A549 (cell line): ENCODE results near the gene CREB5. TPM values are rescaled to one million over a fixed set of nuclear protein-coding genes. Genes with fewer than 3 reads are reported as not detected.

Experiments
- ATAC-seq, 2 experiments: fragments of 200-7000 bp in 1 of 2; fragments of >200 bp in 1 of 2; cut with Nextera tagmentation in 1 of 2; cut with Tn5 transposase in 1 of 2; 3 replicates each; pipeline versions ENCODE4 v1.8.0 to v1.9.1; 2018 to 2020; ENCODE audit warnings: mild to moderate bottlenecking in 1 of 2, moderate library complexity in 1 of 2
- CTCF ChIA-PET: fragments of 300-600 bp; sonication (Branson Sonifier 250); formaldehyde crosslinking; extraction: SDS; loops from one replicate; lab custom pipeline; 2021; ENCODE audit warnings: antibody characterized with exemption, inconsistent platforms; lab: Yijun Ruan, JAX
- POLR2A ChIA-PET: fragments of 350-600 bp; formaldehyde crosslinking; extraction: SDS; loops from one replicate; lab custom pipeline; 2021; ENCODE audit warnings: antibody characterized with exemption, inconsistent platforms; lab: Yijun Ruan, JAX
- DNase-seq, 2 experiments: peaks; one replicate each; pipeline versions ENCODE4 v3.0.0 to v3.0.0-alpha.2; 2011 to 2016; ENCODE audit warnings: low read depth in 1 of 2, low spot score in 1 of 2
- FAIRE-seq: peaks from 2 replicates; lab custom pipeline; 2011; peaks lifted over from hg19 to GRCh38; lab: Jason Lieb, UNC
- H3K27ac ChIP-seq, 2 experiments: fragments of >200 bp; sonication (Bioruptor Twin); formaldehyde crosslinking; 3 replicates each; pipeline ENCODE4 v1.5.1; 2016 to 2017
- H3K4me1 ChIP-seq: fragments of >200 bp; sonication (Bioruptor Twin); formaldehyde crosslinking; 3 replicates; pipeline ENCODE4 v1.6.1; 2016
- H3K4me2 ChIP-seq: fragments of >200 bp; sonication (Bioruptor Twin); formaldehyde crosslinking; 3 replicates; pipeline ENCODE4 v1.6.1; 2016
- H3K4me3 ChIP-seq: fragments of >200 bp; sonication (Bioruptor Twin); formaldehyde crosslinking; 3 replicates; pipeline ENCODE4 v1.5.1; 2016
- H3K9me3 ChIP-seq: fragments of >200 bp; sonication (Bioruptor Twin); formaldehyde crosslinking; 3 replicates; pipeline ENCODE4 v1.6.1; 2016
- BHLHE40 ChIP-seq: IDR thresholded peaks from 2 replicates; pipeline ENCODE4 v1.6.1; 2012; ENCODE audit warnings: low read depth, low read length, inconsistent platforms
- CEBPB ChIP-seq, 2 experiments: fragments of >200 bp in 1 of 2; sonication (Bioruptor Twin) in 1 of 2; formaldehyde crosslinking in 1 of 2; IDR thresholded peaks; 2 replicates each; pipeline ENCODE4 v1.6.1; 2012 to 2016
- EHF ChIP-seq: fragments of 250-450 bp; sonication (Bioruptor Pico); IDR thresholded peaks from 2 replicates; pipeline ENCODE4 v1.5.0; 2020; ENCODE audit warnings: mild to moderate bottlenecking
- FOSL2 ChIP-seq, 2 experiments: fragments of 450-650 bp in 1 of 2; fragments of >200 bp in 1 of 2; sonication (Bioruptor Twin) in 1 of 2; formaldehyde crosslinking; IDR thresholded peaks; 2 replicates each; pipeline versions ENCODE4 v1.5.0 to v1.6.1; 2016 to 2020; ENCODE audit warnings: mild to moderate bottlenecking in 1 of 2, moderate library complexity in 1 of 2
- HOXA7 ChIP-seq: fragments of 250-450 bp; sonication (Bioruptor Pico); IDR thresholded peaks from 2 replicates; pipeline ENCODE4 v1.5.0; 2020; ENCODE audit warnings: mild to moderate bottlenecking, moderate library complexity
- HOXB5 ChIP-seq: fragments of 250-450 bp; sonication (Bioruptor Pico); IDR thresholded peaks from 2 replicates; pipeline ENCODE4 v1.5.0; 2020; ENCODE audit warnings: mild to moderate bottlenecking, moderate library complexity
- KDM5A ChIP-seq: fragments of 200-600 bp; sonication (generic); IDR thresholded peaks from 2 replicates; pipeline ENCODE4 v1.6.1; 2016; ENCODE audit warnings: antibody characterized with exemption, mild to moderate bottlenecking
- MYC ChIP-seq: IDR thresholded peaks from 2 replicates; pipeline ENCODE4 v1.6.1; 2012; ENCODE audit warnings: mild to moderate bottlenecking, inconsistent platforms, low read length, improper control_type of control experiment, borderline replicate concordance
- NPAS2 ChIP-seq: fragments of 250-450 bp; sonication (Bioruptor Pico); IDR thresholded peaks from 2 replicates; pipeline ENCODE4 v1.8.0; 2022; ENCODE audit warnings: mild to moderate bottlenecking, moderate library complexity, borderline replicate concordance
- PHF8 ChIP-seq: fragments of 200-600 bp; sonication (generic); IDR thresholded peaks from 2 replicates; pipeline ENCODE4 v1.6.1; 2016; ENCODE audit warnings: low read depth, mild to moderate bottlenecking, antibody characterized with exemption, moderate library complexity, borderline replicate concordance
- RAD21 ChIP-seq, 2 experiments: fragments of >200 bp in 1 of 2; sonication (Bioruptor Twin) in 1 of 2; formaldehyde crosslinking in 1 of 2; IDR thresholded peaks in 1 of 2; conservative IDR thresholded peaks in 1 of 2; 2 replicates in 1 of 2; 3 replicates in 1 of 2; pipeline ENCODE4 v1.6.1; 2012 to 2018; ENCODE audit warnings: inconsistent platforms in 1 of 2
- RCOR1 ChIP-seq: fragments of 150-350 bp; IDR thresholded peaks from 2 replicates; pipeline ENCODE4 v1.6.1; 2014; ENCODE audit warnings: antibody characterized with exemption, low read length, low read depth
- RFX5 ChIP-seq: fragments of 450-650 bp; IDR thresholded peaks from 2 replicates; pipeline ENCODE4 v1.7.1; 2014; ENCODE audit warnings: antibody characterized with exemption, mild to moderate bottlenecking, moderate library complexity
- ZNF302 ChIP-seq: fragments of 250-450 bp; sonication (Bioruptor Pico); IDR thresholded peaks from 2 replicates; pipeline ENCODE4 v1.9.0; 2021; ENCODE audit warnings: inconsistent platforms, mild to moderate bottlenecking, moderate library complexity
- ZSCAN20 ChIP-seq: fragments of 250-450 bp; sonication (Bioruptor Pico); IDR thresholded peaks from 2 replicates; pipeline ENCODE4 v1.8.0; 2022; ENCODE audit warnings: mild to moderate bottlenecking, moderate library complexity
- WGBS: methylation state at CpG from one replicate; pipeline ENCODE4 v1.1.6; 2017; ENCODE audit errors: missing lambda C conversion rate; 5-methylcytosine and 5-hydroxymethylcytosine counted together
- polyA plus RNA-seq, 4 experiments: library from polyadenylated mRNA; depleted of rRNA in 3 of 4; stranded (reverse); fragments of >200 nt; fragmentation: RNase III in 1 of 4; extraction: RNeasy Plus Mini Kit Qiagen cat#74134 plus additional on column Dnase treatment in 1 of 4; gene quantifications; 2 replicates in 3 of 4; 3 replicates in 1 of 4; pipeline ENCODE4 v1.2.3, GENCODE V29; 2011 to 2017
- TF ChIP-seq, protein P1 (sequence below): fragments of 200-600 bp; sonication (generic); IDR thresholded peaks from 2 replicates; pipeline ENCODE4 v1.6.1; 2016; ENCODE audit warnings: antibody characterized with exemption, mild to moderate bottlenecking, moderate library complexity
- TF ChIP-seq, protein P2 (sequence below): fragments of 250-450 bp; sonication (Bioruptor Pico); IDR thresholded peaks from 2 replicates; pipeline ENCODE4 v1.5.0; 2020; ENCODE audit warnings: low read depth, mild to moderate bottlenecking, moderate library complexity

CREB5 gene
- polyA plus RNA-seq, 2 of the 4 experiments (the other 2 are of a cell fraction) = 0.61 to 1.5 TPM

DNA sequence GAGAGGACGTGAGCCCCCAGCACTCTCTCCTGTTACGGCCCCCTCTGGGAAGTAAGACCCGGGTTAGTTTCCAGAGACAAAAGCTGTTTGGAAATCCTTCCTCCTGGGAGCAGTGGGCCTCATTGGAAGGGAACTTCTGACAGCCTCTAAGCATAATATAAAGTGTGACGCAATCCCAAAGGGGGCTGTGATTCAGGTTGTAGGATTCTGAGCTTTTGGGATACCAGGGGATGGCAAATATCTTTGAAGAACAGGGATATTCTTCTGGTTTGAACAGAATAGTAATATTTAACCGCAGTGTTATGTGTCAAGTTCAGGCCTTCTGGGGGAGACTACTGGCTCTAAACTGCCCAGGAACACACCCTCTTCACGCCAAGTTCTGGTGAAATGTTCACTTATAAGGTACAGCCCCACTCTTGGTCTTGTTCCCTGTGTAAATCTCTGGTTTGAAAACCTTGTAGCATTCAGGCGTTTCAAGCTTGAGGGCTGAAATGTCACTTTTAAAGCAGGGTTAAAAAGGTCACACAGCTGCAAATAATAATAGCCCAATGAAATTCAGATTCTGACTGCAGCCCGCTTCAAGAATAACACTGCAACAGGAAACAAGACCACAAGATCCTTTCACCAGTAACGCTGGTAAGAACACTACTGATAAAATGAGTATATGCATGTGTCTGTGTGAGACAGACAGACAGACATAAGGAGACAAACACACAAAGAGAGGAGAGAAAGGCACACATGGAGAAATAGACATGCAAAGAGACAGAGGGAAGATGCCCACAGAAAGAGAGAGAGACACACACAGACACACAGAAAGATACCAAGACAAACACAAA lies 69.0 kb downstream of the CREB5 start:
- Histone ChIP-seq H3K27ac (no peak overlapping the region), H3K4me1 (no peaks in the 10 kb centered on the region), H3K9me3 (no peaks in the 10 kb centered on the region), H3K4me3 (no peak overlapping the region), H3K4me2 (no peak overlapping the region)
- DNase-seq = no peak
- FAIRE-seq = no peak
- ChIA-PET CTCF (interaction anchor here (1.1 to 1.6 kb wide), 2 partner anchors 9 to 35 kb away, joined by 3 to 4 read pairs; no protein-coding TSS in a partner anchor), POLR2A (no interaction called here)
- no peak for ATAC-seq
- WGBS = 40% methylated on average over 9 of the region's 9 CpGs
- TF ChIP-seq BHLHE40 = no peak
- 0 out of 4 replicates have a peak, but pooled peaks of 1 of the 2 experiments have one; percentile 14 for TF ChIP-seq CEBPB (IDR thresholded peaks at IDR 0.05)

DNA sequence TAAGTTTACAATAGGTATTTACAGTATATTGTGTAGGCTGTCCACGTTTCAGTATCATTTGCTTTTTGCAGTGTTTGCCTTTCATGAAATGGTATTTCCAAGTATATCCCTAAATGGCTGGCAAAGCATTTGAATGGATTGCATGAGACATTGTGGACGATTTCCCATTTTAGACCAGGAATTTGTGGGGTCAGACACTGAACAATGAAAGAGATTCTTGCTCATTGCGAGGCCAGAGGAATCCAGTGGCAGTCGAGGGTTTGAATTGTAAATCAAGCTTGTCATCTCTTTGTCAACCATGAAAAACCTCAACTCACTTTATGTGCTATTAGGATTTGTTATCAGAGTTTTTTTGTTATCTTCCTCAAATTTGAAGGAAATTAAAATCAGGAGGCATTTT lies 70.8 kb downstream of the CREB5 start:
- Histone ChIP-seq H3K4me3 (no peak overlapping the region), H3K9me3 (no peaks in the 10 kb centered on the region), H3K27ac (no peak overlapping the region), H3K4me2 (no peak overlapping the region), H3K4me1 (no peaks in the 10 kb centered on the region)
- TF ChIP-seq, protein P1, sequence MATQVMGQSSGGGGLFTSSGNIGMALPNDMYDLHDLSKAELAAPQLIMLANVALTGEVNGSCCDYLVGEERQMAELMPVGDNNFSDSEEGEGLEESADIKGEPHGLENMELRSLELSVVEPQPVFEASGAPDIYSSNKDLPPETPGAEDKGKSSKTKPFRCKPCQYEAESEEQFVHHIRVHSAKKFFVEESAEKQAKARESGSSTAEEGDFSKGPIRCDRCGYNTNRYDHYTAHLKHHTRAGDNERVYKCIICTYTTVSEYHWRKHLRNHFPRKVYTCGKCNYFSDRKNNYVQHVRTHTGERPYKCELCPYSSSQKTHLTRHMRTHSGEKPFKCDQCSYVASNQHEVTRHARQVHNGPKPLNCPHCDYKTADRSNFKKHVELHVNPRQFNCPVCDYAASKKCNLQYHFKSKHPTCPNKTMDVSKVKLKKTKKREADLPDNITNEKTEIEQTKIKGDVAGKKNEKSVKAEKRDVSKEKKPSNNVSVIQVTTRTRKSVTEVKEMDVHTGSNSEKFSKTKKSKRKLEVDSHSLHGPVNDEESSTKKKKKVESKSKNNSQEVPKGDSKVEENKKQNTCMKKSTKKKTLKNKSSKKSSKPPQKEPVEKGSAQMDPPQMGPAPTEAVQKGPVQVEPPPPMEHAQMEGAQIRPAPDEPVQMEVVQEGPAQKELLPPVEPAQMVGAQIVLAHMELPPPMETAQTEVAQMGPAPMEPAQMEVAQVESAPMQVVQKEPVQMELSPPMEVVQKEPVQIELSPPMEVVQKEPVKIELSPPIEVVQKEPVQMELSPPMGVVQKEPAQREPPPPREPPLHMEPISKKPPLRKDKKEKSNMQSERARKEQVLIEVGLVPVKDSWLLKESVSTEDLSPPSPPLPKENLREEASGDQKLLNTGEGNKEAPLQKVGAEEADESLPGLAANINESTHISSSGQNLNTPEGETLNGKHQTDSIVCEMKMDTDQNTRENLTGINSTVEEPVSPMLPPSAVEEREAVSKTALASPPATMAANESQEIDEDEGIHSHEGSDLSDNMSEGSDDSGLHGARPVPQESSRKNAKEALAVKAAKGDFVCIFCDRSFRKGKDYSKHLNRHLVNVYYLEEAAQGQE = no peak
- no peak for TF ChIP-seq ZNF302 (CRISPR knock-in tag)
- TF ChIP-seq FOSL2 (IDR thresholded peaks at IDR 0.05) = no peak
- TF ChIP-seq FOSL2 (CRISPR knock-in tag; IDR thresholded peaks at IDR 0.05) = no peak
- TF ChIP-seq, protein P2, sequence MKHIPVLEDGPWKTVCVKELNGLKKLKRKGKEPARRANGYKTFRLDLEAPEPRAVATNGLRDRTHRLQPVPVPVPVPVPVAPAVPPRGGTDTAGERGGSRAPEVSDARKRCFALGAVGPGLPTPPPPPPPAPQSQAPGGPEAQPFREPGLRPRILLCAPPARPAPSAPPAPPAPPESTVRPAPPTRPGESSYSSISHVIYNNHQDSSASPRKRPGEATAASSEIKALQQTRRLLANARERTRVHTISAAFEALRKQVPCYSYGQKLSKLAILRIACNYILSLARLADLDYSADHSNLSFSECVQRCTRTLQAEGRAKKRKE (CRISPR knock-in tag) = no peak
- TF ChIP-seq ZSCAN20 (CRISPR knock-in tag) = no peak
- TF ChIP-seq KDM5A = no peak
- TF ChIP-seq BHLHE40 = no peak
- no peak for TF ChIP-seq HOXA7 (CRISPR knock-in tag)
- no peak for TF ChIP-seq HOXB5 (CRISPR knock-in tag)
- no peak for TF ChIP-seq PHF8
- ChIA-PET POLR2A (no interaction called here), CTCF (no interaction called here)
- DNase-seq (no peak), ATAC-seq (no peak), FAIRE-seq (no peak)
- 3% methylated on average over 4 of the region's 4 CpGs for WGBS

DNA sequence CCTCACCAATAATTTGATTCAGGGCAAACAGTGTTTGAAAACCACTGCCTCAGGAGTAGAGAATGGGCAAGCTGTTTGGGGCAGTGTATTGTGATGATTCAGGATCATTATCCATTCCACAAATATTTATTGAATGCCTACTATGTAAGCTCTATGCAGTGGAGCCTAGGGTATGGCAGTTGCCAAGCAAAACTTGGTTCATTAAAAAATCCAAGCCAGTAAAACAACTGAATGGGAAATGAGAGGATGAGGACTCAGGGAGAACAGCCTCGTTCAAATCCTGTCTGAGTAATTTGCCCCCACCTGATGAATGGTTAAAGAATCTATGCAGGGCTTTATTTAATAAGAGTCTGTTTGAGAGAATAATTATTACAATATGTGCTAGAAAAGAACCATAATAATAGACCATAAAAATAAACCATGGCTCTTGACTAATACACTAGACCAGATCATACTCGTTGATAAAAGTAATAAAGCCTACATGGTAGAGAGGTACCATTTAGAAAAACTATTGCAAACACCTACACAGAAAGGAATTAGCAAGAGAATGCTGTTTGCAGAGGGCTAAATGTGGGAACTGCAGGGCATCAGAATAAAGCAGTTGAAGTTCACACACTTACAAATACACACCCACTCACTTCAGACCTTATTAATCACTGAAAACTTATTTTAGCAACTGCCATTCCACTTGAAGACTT lies 71.7 kb downstream of the CREB5 start:
- no peak for ATAC-seq
- Histone ChIP-seq H3K4me1 (no peaks in the 10 kb centered on the region), H3K4me3 (no peak overlapping the region), H3K9me3 (no peaks in the 10 kb centered on the region), H3K4me2 (no peak overlapping the region), H3K27ac (no peak overlapping the region)
- ChIA-PET CTCF (no interaction called here), POLR2A (no interaction called here)
- TF ChIP-seq RAD21 (conservative IDR thresholded peaks at IDR 0.05 in 1 of 2, IDR thresholded peaks at IDR 0.05 in 1 of 2) (no peak), EHF (no peak), MYC (no peak), RCOR1 (no peak), NPAS2 (no peak), BHLHE40 (no peak), RFX5 (no peak)
- no peak for DNase-seq
- FAIRE-seq = no peak
- 3% methylated on average over 2 of the region's 2 CpGs for WGBS
